ENCODE data around the gene TNFRSF25.
"Not testable (repeated sequence)": the region's sequence is repeated elsewhere in the genome, so short reads cannot be mapped to it uniquely, and the experiment has no call there.

The TNFRSF25 gene

GRCh38 chr1:6448749-6449631, 17.0 kb downstream of the TNFRSF25 start:
- Mint-ChIP-seq H3K27ac (no peak overlapping the region), H3K9me3 (no peaks in the 10 kb centered on the region), H3K36me3 (no peaks in the 10 kb centered on the region), H3K27me3 (peaks cover 37% of the 10 kb centered on the region), H3K4me1 (peaks cover 18% of the 10 kb centered on the region), H3K4me3 (peak overlapping the region; percentile 57)
- ATAC-seq (ENCODE audit: low read depth): peak; percentile 34
- no peak for DNase-seq (ENCODE audit: low spot score in 2 of 2)

DNA sequence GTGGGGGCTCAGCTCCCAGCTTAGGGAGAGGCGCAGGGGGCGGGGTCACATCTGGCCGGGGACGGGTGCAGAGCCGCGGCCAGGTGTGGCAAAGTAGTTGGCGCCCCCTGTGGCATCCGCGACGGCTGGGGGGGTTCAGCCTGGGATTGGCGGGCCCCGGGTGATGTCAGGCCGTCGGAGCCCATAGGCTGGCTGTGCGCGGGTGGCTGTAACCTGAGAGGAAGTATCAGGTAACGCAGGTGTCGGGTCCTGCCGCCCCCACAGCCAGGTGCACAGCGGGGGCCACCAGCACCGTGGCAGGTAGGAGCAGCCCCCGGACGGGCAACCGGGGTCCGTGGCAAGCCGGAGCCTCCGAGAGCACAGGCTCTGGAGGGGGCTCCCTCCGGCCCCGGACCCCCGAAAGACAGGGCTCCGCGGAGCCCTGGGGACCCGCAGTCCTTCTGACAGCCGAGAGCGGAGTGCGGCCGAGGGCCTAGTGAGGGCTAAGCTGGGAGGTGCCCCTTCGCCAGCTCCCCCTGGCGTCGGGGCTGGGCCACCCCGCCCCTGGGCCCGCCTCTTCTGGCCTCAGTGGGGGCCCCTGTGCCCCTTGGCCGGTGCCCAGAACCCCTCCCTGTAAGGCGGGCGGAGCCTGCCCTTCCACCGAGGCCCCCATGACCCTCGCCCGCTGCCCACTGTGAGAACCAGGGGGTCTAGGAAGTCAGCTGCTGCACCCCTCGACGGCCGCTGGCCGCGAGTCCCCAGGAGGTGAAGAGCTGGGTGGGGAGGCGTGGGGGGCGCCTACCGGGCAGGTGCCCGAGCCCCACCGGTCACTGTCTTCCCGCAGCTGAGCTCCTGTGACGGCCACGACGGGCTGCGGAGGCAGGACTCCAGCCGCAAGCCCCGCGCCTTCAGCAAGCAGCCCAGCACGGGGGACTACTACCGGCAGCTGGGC, 17.9 kb downstream of the TNFRSF25 start:
- peak in 1 of 2 donors; percentile 30 for DNase-seq (ENCODE audit: low spot score in 2 of 2)
- Mint-ChIP-seq H3K4me3 (peak overlapping the region; percentile 59), H3K4me1 (peaks cover 15% of the 10 kb centered on the region), H3K27ac (no peak overlapping the region), H3K36me3 (no peaks in the 10 kb centered on the region), H3K27me3 (peaks cover 32% of the 10 kb centered on the region), H3K9me3 (no peaks in the 10 kb centered on the region)
- peak; percentile 70 for ATAC-seq (ENCODE audit: low read depth)

- Mint-ChIP-seq H3K9me3 (no peaks in the 10 kb centered on the region), H3K27me3 (peaks cover 27% of the 10 kb centered on the region), H3K36me3 (no peaks in the 10 kb centered on the region), H3K4me3 (peak overlapping the region; percentile 59), H3K27ac (no peak overlapping the region), H3K4me1 (peaks cover 15% of the 10 kb centered on the region)
- peak; percentile 16 for ATAC-seq (ENCODE audit: low read depth)
- no peak for DNase-seq (ENCODE audit: low spot score in 2 of 2)
Measured at GRCh38 chr1:6447016-6447817, 18.8 kb downstream of the TNFRSF25 start.

DNA sequence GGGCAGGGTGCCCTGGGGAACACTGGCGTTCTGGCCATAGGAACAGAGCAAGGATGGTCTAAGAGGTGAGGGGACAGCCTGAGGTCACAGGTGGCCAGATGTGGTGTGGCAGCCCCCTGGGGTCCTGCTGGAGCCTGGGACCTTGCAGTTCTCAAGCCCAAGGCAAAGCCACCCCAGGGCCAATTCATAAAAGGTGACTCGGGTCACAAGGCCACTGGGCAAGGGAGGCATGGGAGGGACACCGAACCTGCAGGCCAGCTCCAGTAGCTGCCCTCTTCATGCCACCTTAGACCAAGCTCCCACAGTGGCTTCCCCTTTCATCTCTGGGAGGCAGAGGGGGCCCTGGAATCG, 19.3 kb downstream of the TNFRSF25 start:
- no peak for ATAC-seq (ENCODE audit: low read depth)
- peaks cover 15% of the 10 kb centered on the region for H3K4me1 Mint-ChIP-seq
- H3K4me3 Mint-ChIP-seq: peak overlapping the region; percentile 59
- no peak for DNase-seq (ENCODE audit: low spot score in 2 of 2)
- no peaks in the 10 kb centered on the region for H3K36me3 Mint-ChIP-seq
- no peaks in the 10 kb centered on the region for H3K9me3 Mint-ChIP-seq
- no peak overlapping the region for H3K27ac Mint-ChIP-seq
- H3K27me3 Mint-ChIP-seq: peaks cover 27% of the 10 kb centered on the region

DNA sequence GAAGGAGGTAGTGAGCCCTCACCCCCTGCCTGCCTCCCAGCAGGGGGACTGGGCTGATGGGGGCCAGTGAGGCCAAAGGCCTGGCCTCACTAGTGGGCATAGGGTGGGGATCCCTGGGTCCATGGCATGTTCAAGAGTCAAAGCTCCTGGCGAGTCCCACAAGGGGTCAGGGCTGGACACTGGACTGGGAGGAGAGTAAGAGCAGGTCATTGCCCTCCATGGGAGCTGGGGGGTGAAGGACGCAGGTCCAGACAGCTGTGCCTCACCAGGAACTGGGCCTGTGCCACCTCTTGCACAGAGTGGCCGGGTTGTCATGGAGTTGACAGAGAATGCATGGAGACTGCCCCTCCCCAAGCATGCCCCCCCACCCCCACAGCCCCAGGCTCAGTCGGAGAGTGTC, 20.0 kb downstream of the TNFRSF25 start:
- not testable (repeated sequence) for H3K27ac Mint-ChIP-seq; H3K36me3 Mint-ChIP-seq; DNase-seq (ENCODE audit: low spot score in 2 of 2); H3K9me3 Mint-ChIP-seq; ATAC-seq (ENCODE audit: low read depth)
- peak overlapping the region; percentile 6 for H3K4me3 Mint-ChIP-seq
- H3K4me1 Mint-ChIP-seq: peaks cover 17% of the 10 kb centered on the region
- H3K27me3 Mint-ChIP-seq: peaks cover 34% of the 10 kb centered on the region

- no peak for DNase-seq (ENCODE audit: low spot score in 2 of 2)
Measured at GRCh38 chr1:6445062-6445763, 20.8 kb downstream of the TNFRSF25 start.

GRCh38 chr1:6444377-6444776, 21.6 kb downstream of the TNFRSF25 start:
- no peak for ATAC-seq (ENCODE audit: low read depth)
- Mint-ChIP-seq H3K4me3 (no peak overlapping the region), H3K27me3 (peaks cover 28% of the 10 kb centered on the region), H3K9me3 (no peaks in the 10 kb centered on the region), H3K4me1 (peaks cover 17% of the 10 kb centered on the region), H3K36me3 (peaks cover 1% of the 10 kb centered on the region), H3K27ac (no peak overlapping the region)
- no peak for DNase-seq (ENCODE audit: low spot score in 2 of 2)

More at GRCh38 chr1:6445062-6445763, 20.8 kb downstream of the TNFRSF25 start:
- no peak overlapping the region for H3K27ac Mint-ChIP-seq
- peaks cover 17% of the 10 kb centered on the region for H3K4me1 Mint-ChIP-seq
- no peak overlapping the region for H3K4me3 Mint-ChIP-seq
- H3K27me3 Mint-ChIP-seq: peaks cover 30% of the 10 kb centered on the region
- no peak for ATAC-seq (ENCODE audit: low read depth)
- H3K36me3 Mint-ChIP-seq: no peaks in the 10 kb centered on the region
- H3K9me3 Mint-ChIP-seq: no peaks in the 10 kb centered on the region

- no peak for ATAC-seq (ENCODE audit: low read depth)
- H3K4me3 Mint-ChIP-seq: no peak overlapping the region
- no peak overlapping the region for H3K27ac Mint-ChIP-seq
- H3K4me1 Mint-ChIP-seq: peaks cover 15% of the 10 kb centered on the region
- no peaks in the 10 kb centered on the region for H3K9me3 Mint-ChIP-seq
- DNase-seq (ENCODE audit: low spot score in 2 of 2): no peak
- H3K27me3 Mint-ChIP-seq: peaks cover 29% of the 10 kb centered on the region
- H3K36me3 Mint-ChIP-seq: peaks cover 3% of the 10 kb centered on the region
Measured at GRCh38 chr1:6443339-6444115, 22.4 kb downstream of the TNFRSF25 start.

- Mint-ChIP-seq H3K9me3 (no peaks in the 10 kb centered on the region), H3K4me3 (no peak overlapping the region), H3K36me3 (peaks cover 3% of the 10 kb centered on the region), H3K27ac (no peak overlapping the region), H3K4me1 (peaks cover 21% of the 10 kb centered on the region), H3K27me3 (peaks cover 39% of the 10 kb centered on the region)
- DNase-seq (ENCODE audit: low spot score in 2 of 2): no peak
- ATAC-seq (ENCODE audit: low read depth): no peak
Measured at GRCh38 chr1:6441586-6441985, 24.4 kb downstream of the TNFRSF25 start.

DNA sequence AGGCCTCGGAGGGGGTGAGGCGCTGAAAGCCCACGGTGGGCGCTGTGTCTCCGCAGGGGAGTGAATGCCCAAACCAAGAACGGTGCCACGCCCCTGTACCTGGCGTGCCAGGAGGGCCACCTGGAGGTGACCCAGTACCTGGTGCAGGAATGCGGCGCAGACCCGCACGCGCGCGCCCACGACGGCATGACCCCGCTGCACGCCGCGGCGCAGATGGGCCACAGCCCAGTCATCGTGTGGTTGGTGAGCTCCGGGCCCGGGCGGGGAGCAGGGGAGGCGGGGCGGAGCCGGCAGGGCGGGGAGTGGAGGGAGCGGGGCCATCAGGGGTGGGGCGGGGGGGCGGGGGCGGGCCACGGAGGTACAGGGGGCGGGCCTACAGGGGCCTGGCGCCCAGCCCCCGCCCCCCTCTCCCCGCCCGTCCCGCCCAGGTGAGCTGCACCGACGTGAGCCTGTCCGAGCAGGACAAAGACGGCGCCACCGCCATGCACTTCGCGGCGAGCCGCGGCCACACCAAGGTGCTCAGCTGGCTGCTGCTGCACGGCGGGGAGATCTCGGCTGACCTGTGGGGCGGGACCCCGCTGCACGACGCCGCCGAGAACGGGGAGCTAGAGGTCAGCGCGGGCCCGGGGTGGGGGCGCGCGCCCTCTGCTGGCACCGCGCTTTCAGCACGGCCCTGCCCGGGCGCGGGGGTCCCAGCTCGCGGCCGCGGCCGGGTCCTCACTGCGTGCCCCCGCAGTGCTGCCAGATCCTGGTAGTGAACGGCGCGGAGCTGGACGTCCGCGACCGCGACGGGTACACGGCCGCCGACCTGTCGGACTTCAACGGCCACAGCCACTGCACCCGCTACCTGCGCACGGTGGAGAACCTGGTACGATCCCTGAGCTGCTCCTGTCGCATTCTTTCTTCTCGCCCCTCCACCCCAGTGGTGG, 25.5 kb downstream of the TNFRSF25 start:
- peaks cover 3% of the 10 kb centered on the region for H3K36me3 Mint-ChIP-seq
- peak overlapping the region; percentile 48 for H3K4me3 Mint-ChIP-seq
- no peak overlapping the region for H3K27ac Mint-ChIP-seq
- H3K4me1 Mint-ChIP-seq: peaks cover 16% of the 10 kb centered on the region
- DNase-seq (ENCODE audit: low spot score in 2 of 2): peak in 1 of 2 donors; percentile 38
- ATAC-seq (ENCODE audit: low read depth): peak; percentile 80
- peaks cover 36% of the 10 kb centered on the region for H3K27me3 Mint-ChIP-seq
- no peaks in the 10 kb centered on the region for H3K9me3 Mint-ChIP-seq

DNA sequence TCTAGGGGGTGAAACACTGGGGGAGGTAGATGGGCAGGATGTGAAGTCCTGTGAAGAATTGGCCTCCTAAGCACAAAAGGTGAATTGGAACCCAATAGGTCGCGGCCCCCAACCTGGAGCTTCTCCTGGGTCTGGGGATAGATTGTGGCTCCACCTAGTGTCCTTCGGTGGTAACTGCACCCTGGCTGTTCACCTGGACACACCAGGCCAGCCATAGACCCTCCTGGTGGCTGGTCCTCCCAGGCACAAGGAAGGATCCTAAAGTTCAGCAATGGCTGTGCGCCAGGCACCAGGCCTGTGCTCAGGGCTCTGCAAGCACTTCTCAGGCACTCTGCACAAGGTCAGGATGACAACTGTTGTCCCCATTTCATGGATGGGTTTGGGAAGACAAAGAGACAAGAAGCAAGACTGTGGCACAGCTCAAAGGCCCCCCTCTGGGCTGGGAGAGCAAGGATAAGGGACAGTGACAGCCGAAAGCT, 27.9 kb downstream of the TNFRSF25 start:
- Mint-ChIP-seq H3K27me3 (peaks cover 32% of the 10 kb centered on the region), H3K27ac (no peak overlapping the region), H3K36me3 (peaks cover 3% of the 10 kb centered on the region), H3K9me3 (no peaks in the 10 kb centered on the region), H3K4me1 (peaks cover 12% of the 10 kb centered on the region), H3K4me3 (peak overlapping the region; percentile 21)
- ATAC-seq (ENCODE audit: low read depth) (peak; percentile 63), DNase-seq (ENCODE audit: low spot score in 2 of 2) (peak; percentile 72 to 73)

All from memory B cell (primary cell).